ENCODE results near the gene TEX13A. TPM values are rescaled to one million over a fixed set of nuclear protein-coding genes. Genes with fewer than 3 reads are reported as not detected.

Gene TEX13A
- total RNA-seq, 8 experiments from 2014 or later: 0.33 to 0.63 TPM; not detected in 6

DNA sequence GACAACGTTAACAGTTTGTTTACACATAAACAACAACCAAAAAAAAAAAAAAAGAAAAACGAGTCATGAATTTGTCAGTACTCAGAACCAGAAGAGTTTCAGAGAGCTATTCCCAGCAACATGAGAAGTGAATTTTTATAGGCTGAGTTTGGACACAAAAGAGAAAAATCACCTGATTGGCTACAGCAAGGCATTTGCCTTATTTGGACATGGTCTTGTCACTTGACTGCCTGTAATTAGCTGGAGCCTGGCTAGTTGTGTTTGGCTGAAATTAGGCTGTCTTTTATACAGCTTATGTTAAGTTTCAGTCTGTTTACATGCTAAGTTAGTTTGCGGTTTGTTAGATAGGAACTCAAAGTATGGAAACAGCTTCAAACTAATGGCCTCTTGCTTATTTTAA, 880 bp upstream of the TEX13A start:
- Histone ChIP-seq H3K4me1 (replicated peaks in 1 of 2) (no peaks in the 10 kb centered on the region), H3K27ac (no peak overlapping the region), H3K4me3 (no peak overlapping the region)
- 0 to 100% (median 60%) methylated on average over 1 to 3 of the region's 3 CpGs; no CpG with 5 or more reads in 4 of the 10 experiments for WGBS, 10 experiments
- ATAC-seq (replicated peaks in 6 of 8): no peak
- in situ Hi-C loops (cut with MboI; ENCODE audit: low pct_unique_long_range_greater_than_20kb in 2 of 9, low sequenced_read_pairs in 9 of 9, unreplicated experiment in 9 of 9): no loop called here

DNA sequence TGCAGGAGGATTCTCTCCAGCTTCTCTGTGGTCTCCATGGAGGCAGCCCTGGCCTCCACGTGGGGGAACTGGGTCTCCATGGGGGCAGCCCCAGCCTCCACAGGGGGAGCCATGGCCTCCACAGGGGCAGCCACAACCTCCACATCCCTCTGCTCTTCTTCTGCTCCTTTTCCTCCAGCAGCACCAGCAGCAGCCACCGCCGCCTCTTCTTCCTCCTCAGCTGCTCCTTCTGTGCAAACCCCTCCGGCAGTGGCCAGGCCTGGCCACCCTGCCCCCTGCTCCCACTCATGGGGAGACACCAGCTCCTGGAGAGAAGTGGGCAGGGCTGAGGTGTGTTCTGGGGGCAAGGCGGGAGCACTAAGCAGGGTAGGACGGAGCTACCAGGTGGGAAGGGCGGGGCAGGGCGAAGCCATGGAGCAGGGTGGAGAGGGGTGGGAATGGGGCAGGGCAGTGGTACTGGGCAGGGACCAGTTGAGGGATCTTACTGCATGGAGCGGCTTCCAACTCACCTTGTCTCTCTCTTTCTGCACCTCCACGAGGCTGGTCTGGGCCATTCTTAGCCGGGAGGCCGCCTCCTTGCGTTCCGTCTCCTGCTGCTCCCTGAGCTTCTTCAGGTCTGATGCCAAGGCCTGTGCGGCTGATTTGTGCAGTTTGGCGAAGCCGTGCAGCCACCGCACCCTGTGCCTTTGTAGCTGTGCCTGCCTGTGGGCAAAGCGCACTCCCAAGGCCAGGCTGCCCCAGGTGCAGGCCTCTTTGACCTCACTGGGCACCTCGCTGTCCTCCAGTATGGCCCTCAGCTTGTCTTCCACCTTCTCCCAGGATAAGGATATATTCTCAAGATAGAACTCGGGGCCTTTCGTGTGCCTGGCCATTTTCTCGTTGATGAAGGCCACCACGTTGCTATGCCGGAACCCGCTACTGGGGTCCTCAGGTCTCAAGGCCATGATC, 766 bp downstream of the TEX13A start:
- ATAC-seq (replicated peaks in 6 of 8): no peak
- no peak overlapping the region for H3K27ac ChIP-seq
- WGBS, 10 experiments: 70 to 93% methylated on average over 3 to 6 of the region's 26 CpGs; no CpG with 5 or more reads in 8 of the 10 experiments

DNA sequence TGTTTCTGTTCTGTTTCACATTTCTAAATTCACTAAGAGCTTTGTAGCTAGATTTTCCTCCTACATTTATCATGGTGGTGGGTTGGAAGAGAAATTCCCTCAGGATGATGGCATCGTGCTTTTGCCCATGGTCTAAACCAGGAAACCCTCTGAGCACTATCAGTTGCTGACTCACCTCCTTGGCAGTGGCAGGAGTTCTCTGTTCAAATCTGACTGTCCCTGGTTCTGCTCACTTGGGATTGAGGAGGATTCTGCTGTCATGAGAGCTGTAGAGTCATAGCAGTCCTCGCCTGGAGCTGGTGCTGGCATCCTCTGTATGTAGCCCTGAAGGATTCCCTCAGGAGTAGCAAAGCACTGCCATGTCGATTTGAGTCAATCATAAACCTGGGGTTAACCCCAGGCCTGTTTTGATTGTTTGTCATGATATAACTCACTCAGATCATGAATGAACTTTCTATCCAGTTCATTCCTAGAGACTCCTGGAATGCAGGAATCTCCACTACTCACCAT, 9.4 kb downstream of the TEX13A start:
- Histone ChIP-seq H3K4me1 (replicated peaks in 1 of 2) (no peaks in the 10 kb centered on the region), H3K27ac (no peak overlapping the region), H3K4me3 (no peak overlapping the region)
- ATAC-seq (replicated peaks in 6 of 8): no peak
- in situ Hi-C loops (cut with MboI; ENCODE audit: low pct_unique_long_range_greater_than_20kb in 2 of 9, low sequenced_read_pairs in 9 of 9, unreplicated experiment in 9 of 9): no loop called here
- 33% methylated on average over 1 to 2 of the region's 3 CpGs; no CpG with 5 or more reads in 8 of the 10 experiments for WGBS, 10 experiments

More for the DNA sequence above, 766 bp downstream of the TEX13A start:
- Histone ChIP-seq H3K4me1 (replicated peaks in 1 of 2) (no peaks in the 10 kb centered on the region), H3K4me3 (no peak overlapping the region)
- in situ Hi-C loops (cut with MboI; ENCODE audit: low pct_unique_long_range_greater_than_20kb in 2 of 9, low sequenced_read_pairs in 9 of 9, unreplicated experiment in 9 of 9): no loop called here

- in situ Hi-C loops (cut with MboI; ENCODE audit: low pct_unique_long_range_greater_than_20kb in 2 of 9, low sequenced_read_pairs in 9 of 9, unreplicated experiment in 9 of 9): no loop called here
- ATAC-seq (replicated peaks in 6 of 8): no peak
- WGBS, 10 experiments: 58 to 67% methylated on average over 1 to 2 of the region's 2 CpGs; no CpG with 5 or more reads in 8 of the 10 experiments
- Histone ChIP-seq H3K4me3 (no peak overlapping the region), H3K4me1 (replicated peaks in 1 of 2) (no peaks in the 10 kb centered on the region), H3K27ac (no peak overlapping the region)
Measured at GRCh38 chrX:105210258-105210657, 10.2 kb downstream of the TEX13A start.

GRCh38 chrX:105209406-105209805, 11.1 kb downstream of the TEX13A start:
- Histone ChIP-seq H3K4me3 (no peak overlapping the region), H3K27ac (no peak overlapping the region), H3K4me1 (replicated peaks in 1 of 2) (no peaks in the 10 kb centered on the region)
- in situ Hi-C loops (cut with MboI; ENCODE audit: low pct_unique_long_range_greater_than_20kb in 2 of 9, low sequenced_read_pairs in 9 of 9, unreplicated experiment in 9 of 9): no loop called here
- ATAC-seq (replicated peaks in 6 of 8): no peak

DNA sequence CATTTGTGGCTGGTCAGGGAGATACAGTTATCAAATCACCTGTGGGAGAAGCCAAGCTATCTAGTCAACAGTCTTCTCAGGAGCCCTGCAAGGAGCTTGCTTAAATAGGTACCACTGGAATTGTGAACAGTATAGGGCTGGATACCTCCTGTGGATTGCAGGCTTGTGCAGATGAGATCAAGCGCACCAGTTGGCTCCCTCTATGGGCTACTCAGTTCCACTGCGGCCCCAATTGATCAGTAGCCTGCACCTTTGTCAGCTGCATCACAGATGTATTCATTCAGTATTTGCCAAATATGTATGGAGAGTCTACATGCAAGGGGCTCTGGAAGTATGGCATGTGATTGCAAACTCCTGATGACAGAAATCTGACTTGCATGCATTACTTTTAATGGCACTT, 28.6 kb downstream of the TEX13A start:
- no peaks in the 10 kb centered on the region for H3K4me1 ChIP-seq (replicated peaks in 1 of 2)
- in situ Hi-C loops (cut with MboI; ENCODE audit: low pct_unique_long_range_greater_than_20kb in 2 of 9, low sequenced_read_pairs in 9 of 9, unreplicated experiment in 9 of 9): no loop called here
- no peak overlapping the region for H3K4me3 ChIP-seq
- WGBS, 10 experiments: 0 to 20% (median 0%) methylated on average over 1 of the region's 2 CpGs; no CpG with 5 or more reads in 7 of the 10 experiments
- no peak overlapping the region for H3K27ac ChIP-seq
- peak in 7 of 8 experiments; percentile 43 to 88 (median 66) for ATAC-seq (replicated peaks in 6 of 8)

DNA sequence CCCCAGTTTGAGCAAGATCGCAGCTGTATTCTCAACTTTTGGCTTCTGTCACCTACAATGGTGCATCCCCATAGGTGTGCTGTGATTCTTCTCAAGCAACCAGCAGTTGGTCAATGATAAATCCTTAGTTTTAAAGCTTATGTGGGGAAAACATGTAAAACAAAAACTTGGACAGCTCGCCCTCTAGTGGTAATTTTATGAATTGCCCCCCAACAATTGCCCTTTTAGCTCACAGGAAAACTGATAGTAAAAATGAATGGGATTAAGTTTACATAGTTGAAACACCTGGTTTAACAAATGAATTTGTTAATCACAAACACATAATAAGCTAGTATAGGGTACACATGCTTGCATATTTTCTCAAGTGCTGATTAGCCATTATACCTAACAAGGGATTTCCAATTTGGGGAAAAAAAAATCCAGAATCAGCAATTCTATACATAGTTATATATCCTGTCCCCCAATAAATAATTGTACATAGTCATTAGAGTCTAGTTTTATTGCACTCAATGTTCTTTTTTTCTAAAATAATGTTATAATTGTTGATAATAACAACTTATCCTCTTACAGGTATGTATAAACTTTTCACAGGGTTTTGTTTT, 30.1 kb downstream of the TEX13A start:
- Histone ChIP-seq H3K27ac (no peak overlapping the region), H3K4me1 (replicated peaks in 1 of 2) (no peaks in the 10 kb centered on the region), H3K4me3 (no peak overlapping the region)
- WGBS, 10 experiments: 0 to 17% methylated on average over 1 to 2 of the region's 2 CpGs; no CpG with 5 or more reads in 8 of the 10 experiments
- in situ Hi-C loops (cut with MboI; ENCODE audit: low pct_unique_long_range_greater_than_20kb in 2 of 9, low sequenced_read_pairs in 9 of 9, unreplicated experiment in 9 of 9): no loop called here
- no peak for ATAC-seq (replicated peaks in 6 of 8)

DNA sequence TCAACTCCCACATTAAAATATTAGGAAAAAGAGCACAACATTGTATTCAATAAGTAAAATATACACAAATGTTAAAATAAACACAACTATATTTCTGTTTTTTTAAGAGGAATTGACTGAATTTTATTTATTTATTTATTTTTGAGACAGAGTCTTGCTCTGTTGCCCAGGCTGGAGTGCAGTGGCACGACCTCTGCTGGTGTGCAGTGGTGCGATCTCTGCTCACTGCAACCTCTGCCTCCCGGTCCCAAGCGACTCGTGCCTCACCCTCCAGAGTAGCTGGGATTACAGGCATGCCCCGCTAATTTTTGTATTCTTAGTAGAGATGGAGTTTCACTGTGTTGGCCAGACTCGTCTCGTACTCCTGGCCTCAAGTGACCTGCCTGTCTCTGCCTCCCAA, 31.4 kb downstream of the TEX13A start:
- no peak overlapping the region for H3K4me3 ChIP-seq

DNA sequence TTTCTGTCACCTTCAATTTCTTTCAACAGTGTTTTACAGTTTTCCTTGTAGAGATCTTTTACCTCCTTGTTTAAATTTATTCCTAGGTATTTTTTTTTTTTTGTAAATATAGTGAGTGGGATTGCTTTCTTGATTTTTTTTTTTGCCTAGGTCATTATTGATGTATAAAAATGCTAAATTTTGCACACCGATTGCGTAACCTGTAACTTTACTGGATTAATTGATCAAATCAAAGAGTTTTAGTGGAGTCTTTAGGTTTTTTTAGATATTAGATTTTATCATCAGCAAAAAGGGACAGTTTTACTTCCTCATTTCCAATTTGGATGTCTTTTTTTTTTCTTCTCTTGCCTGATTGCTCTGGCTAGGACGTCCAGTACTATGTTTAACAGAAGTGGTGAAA, 40.9 kb downstream of the TEX13A start:
- 49 to 100% (median 67%) methylated on average over 2 to 3 of the region's 3 CpGs; no CpG with 5 or more reads in 5 of the 10 experiments for WGBS, 10 experiments
- no peaks in the 10 kb centered on the region for H3K4me1 ChIP-seq (replicated peaks in 1 of 2)
- no peak overlapping the region for H3K4me3 ChIP-seq
- in situ Hi-C loops (cut with MboI; ENCODE audit: low pct_unique_long_range_greater_than_20kb in 2 of 9, low sequenced_read_pairs in 9 of 9, unreplicated experiment in 9 of 9): no loop called here
- no peak for ATAC-seq (replicated peaks in 6 of 8)
- no peak overlapping the region for H3K27ac ChIP-seq

More for the DNA sequence above, 31.4 kb downstream of the TEX13A start:
- in situ Hi-C loops (cut with MboI; ENCODE audit: low pct_unique_long_range_greater_than_20kb in 2 of 9, low sequenced_read_pairs in 9 of 9, unreplicated experiment in 9 of 9): no loop called here
- ATAC-seq (replicated peaks in 6 of 8): no peak
- WGBS, 10 experiments: 4 to 52% (median 20%) methylated on average over 1 to 7 of the region's 8 CpGs; no CpG with 5 or more reads in 7 of the 10 experiments
- H3K27ac ChIP-seq: no peak overlapping the region
- no peaks in the 10 kb centered on the region for H3K4me1 ChIP-seq (replicated peaks in 1 of 2)

DNA sequence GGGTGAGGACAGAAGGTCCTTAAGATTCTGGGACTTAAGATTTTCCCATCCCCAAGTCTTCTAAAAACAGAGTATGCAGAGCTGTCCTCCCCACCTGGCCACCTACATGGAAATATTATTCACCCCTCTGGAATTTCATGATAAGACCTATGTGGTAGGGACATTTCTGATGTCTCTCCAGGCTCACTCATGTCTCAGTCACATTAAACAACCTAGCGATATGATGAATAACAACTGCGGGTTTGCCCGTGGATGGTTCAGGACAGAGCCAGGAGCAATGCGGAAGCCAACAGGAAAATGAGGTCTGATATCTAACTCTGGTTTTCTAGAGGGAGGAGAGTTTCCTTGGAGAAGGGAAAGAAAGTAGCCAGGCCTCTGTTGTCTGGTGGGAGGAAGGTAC, 47.4 kb downstream of the TEX13A start:
- Histone ChIP-seq H3K27ac (no peak overlapping the region), H3K4me3 (no peak overlapping the region), H3K4me1 (replicated peaks in 1 of 2) (peaks cover 0 to 2% of the 10 kb centered on the region in 2 donors)
- in situ Hi-C loops (cut with MboI; ENCODE audit: low pct_unique_long_range_greater_than_20kb in 2 of 9, low sequenced_read_pairs in 9 of 9, unreplicated experiment in 9 of 9): no loop called here
- 72 to 89% methylated on average over 2 to 4 of the region's 4 CpGs; no CpG with 5 or more reads in 8 of the 10 experiments for WGBS, 10 experiments
- no peak for ATAC-seq (replicated peaks in 6 of 8)
